Measurements from ENCODE around the gene RAP2A.

DNA sequence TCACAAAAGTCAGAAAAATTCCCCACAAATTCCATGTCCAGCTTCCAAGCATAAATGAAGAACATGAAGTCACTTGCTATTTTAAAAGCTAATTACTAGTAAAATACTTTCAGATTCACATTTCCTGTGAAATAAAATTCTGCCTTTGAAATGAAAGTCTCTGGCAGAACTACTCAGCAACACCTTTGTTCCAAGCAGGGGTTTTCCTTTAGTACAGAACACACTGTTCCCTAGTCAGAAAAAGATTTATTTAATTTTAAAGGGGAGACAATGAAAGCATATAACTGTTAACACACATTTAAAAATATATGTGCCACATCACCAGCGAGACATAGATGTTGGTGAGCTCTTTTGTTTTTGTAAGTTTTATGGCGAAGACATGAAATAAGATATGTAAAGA is 26.4 kb upstream of the RAP2A start:
- TF ChIP-seq, protein P1, sequence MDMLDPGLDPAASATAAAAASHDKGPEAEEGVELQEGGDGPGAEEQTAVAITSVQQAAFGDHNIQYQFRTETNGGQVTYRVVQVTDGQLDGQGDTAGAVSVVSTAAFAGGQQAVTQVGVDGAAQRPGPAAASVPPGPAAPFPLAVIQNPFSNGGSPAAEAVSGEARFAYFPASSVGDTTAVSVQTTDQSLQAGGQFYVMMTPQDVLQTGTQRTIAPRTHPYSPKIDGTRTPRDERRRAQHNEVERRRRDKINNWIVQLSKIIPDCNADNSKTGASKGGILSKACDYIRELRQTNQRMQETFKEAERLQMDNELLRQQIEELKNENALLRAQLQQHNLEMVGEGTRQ (IDR thresholded peaks at IDR 0.05; ENCODE audit: borderline replicate concordance, low read depth, low read length) = no peak
- TF ChIP-seq ESRRA (IDR thresholded peaks at IDR 0.05; ENCODE audit: low read length) = no peak
